Colonic mucosa (tissue), 4 donors: Measurements from ENCODE around the gene YJEFN3. TPM values are rescaled to one million over a fixed set of nuclear protein-coding genes. Genes with fewer than 3 reads are reported as not detected.

Source experiments
- DNase-seq: peaks from one replicate; pipeline ENCODE4 v3.0.0-alpha.2; 2020
- H3K27ac ChIP-seq: fragments of 200-600 bp; one replicate; pipeline ENCODE4 v1.8.0; 2021
- H3K27me3 ChIP-seq: fragments of 200-600 bp; one replicate; pipeline ENCODE4 v1.8.0; 2021
- H3K36me3 ChIP-seq: fragments of 200-600 bp; one replicate; pipeline ENCODE4 v1.8.0; 2021
- H3K4me1 ChIP-seq: fragments of 200-600 bp; one replicate; pipeline ENCODE4 v1.8.0; 2021; ENCODE audit warnings: mild to moderate bottlenecking
- H3K4me3 ChIP-seq: fragments of 200-600 bp; one replicate; pipeline ENCODE4 v1.8.0; 2021
- H3K9ac ChIP-seq, 2 donors: one replicate each; pipeline ENCODE4 v1.7.0; 2013; ENCODE audit warnings: control low read depth in 2 of 2, low read depth in 2 of 2, low read length in 2 of 2
- H3K9me3 ChIP-seq: fragments of 200-600 bp; one replicate; pipeline ENCODE4 v1.8.0; 2021
- intact Hi-C: fragments of 100-400 bp; cut with DNase I; formaldehyde crosslinking; loops from one replicate; pipeline ENCODE4 v1.14.1; 2022
- total RNA-seq, 2 donors: library from RNA; stranded (reverse); fragmentation: NEBNext Ultra II Directional in 1 of 2; extraction: Animal tissue kit (Norgen Biotek cat#: 25700) in 1 of 2; gene quantifications; one replicate each; pipeline ENCODE4 v1.2.1, GENCODE V29; 2021
- TF ChIP-seq, protein P1 (sequence below): fragments of 200-600 bp; IDR thresholded peaks from one replicate; pipeline ENCODE4 v1.8.0; 2022; ENCODE audit warnings: antibody characterized with exemption, mild to moderate bottlenecking
- donor health status: healthy.
- donor health status: DM: no; HTN: no; CAD: no.
- donor health status: DM: no; HTN: no; CAD: no.

YJEFN3 gene
- total RNA-seq, 2 donors from 2014 or later = 1.9 to 17.3 TPM

- intact Hi-C loops = no loop called here
- TF ChIP-seq, protein P1, sequence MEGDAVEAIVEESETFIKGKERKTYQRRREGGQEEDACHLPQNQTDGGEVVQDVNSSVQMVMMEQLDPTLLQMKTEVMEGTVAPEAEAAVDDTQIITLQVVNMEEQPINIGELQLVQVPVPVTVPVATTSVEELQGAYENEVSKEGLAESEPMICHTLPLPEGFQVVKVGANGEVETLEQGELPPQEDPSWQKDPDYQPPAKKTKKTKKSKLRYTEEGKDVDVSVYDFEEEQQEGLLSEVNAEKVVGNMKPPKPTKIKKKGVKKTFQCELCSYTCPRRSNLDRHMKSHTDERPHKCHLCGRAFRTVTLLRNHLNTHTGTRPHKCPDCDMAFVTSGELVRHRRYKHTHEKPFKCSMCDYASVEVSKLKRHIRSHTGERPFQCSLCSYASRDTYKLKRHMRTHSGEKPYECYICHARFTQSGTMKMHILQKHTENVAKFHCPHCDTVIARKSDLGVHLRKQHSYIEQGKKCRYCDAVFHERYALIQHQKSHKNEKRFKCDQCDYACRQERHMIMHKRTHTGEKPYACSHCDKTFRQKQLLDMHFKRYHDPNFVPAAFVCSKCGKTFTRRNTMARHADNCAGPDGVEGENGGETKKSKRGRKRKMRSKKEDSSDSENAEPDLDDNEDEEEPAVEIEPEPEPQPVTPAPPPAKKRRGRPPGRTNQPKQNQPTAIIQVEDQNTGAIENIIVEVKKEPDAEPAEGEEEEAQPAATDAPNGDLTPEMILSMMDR = no peak
- DNase-seq = no peak
- no peaks in the 10 kb centered on the region for H3K9me3 ChIP-seq
- peaks cover 29% of the 10 kb centered on the region for H3K4me1 ChIP-seq
- no peak overlapping the region for H3K27ac ChIP-seq
- no peaks in the 10 kb centered on the region for H3K36me3 ChIP-seq
- no peaks in the 10 kb centered on the region for H3K27me3 ChIP-seq
- H3K4me3 ChIP-seq = no peak overlapping the region
- H3K9ac ChIP-seq = no peak overlapping the region
These were observed 42.2 kb upstream of the YJEFN3 start for GRCh38 chr19:19486343-19487076.

DNA sequence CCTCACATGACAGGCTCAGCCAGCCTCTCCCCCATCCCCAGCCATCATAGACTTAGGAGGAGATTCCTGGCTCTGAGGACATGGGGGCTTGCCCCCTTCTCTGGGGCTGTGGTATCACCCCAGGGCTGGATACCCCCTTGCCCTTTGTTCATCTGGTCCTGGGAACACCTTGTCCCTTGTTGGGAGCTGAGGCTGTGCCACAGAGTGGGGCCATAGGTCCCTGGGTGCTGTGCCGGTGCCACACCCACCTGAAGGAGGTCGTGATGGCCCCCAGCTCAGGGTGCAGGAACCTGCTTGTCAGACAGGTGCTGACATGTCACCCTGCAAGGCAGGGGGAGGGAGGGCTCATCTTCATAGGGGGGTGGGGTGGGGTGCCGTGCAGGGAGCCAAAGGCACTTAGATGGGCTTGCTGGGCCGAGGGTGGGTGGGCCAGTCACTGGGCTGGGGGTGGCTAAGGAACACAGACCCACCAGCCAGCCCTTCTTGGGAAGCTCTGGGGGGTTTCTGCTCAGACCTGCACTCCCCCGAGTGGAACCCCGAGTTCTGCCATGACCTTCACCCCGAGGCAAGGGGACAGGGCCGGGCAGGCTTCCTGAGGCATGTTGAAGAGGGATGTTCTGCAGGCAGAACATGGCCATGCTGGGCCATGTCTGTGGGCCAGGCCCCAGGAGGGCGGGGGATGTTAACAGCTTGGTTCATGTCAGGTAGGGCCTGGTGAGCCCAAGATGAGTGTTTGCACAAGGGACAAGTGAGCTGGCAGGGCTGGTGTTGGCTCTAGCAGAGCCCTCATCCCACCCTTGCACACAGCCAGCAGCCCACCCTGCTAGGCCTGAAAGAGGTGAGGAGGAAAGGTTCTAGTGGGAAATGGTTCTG lies 41.4 kb upstream of the YJEFN3 start:
- H3K27me3 ChIP-seq = no peaks in the 10 kb centered on the region
- peak overlapping the region in 1 of 2 donors; percentile 69 for H3K9ac ChIP-seq
- DNase-seq = no peak
- TF ChIP-seq, protein P1 = no peak
- intact Hi-C loops = no loop called here
- no peak overlapping the region for H3K4me3 ChIP-seq
- no peaks in the 10 kb centered on the region for H3K9me3 ChIP-seq
- H3K27ac ChIP-seq = no peak overlapping the region
- H3K36me3 ChIP-seq = no peaks in the 10 kb centered on the region
- H3K4me1 ChIP-seq = peaks cover 29% of the 10 kb centered on the region

GRCh38 chr19:19487950-19488874 lies 40.5 kb upstream of the YJEFN3 start:
- peak overlapping the region; percentile 71 for H3K27ac ChIP-seq
- TF ChIP-seq, protein P1 = no peak
- no peaks in the 10 kb centered on the region for H3K27me3 ChIP-seq
- no peaks in the 10 kb centered on the region for H3K9me3 ChIP-seq
- peak overlapping the region in 1 of 2 donors; percentile 69 for H3K9ac ChIP-seq
- peaks cover 29% of the 10 kb centered on the region for H3K4me1 ChIP-seq
- peak; percentile 85 for DNase-seq
- no peak overlapping the region for H3K4me3 ChIP-seq
- peaks cover 3% of the 10 kb centered on the region for H3K36me3 ChIP-seq
- intact Hi-C loops = no loop called here

GRCh38 chr19:19488875-19489690 lies 39.6 kb upstream of the YJEFN3 start:
- Histone ChIP-seq H3K36me3 (peaks cover 3% of the 10 kb centered on the region), H3K4me1 (peaks cover 29% of the 10 kb centered on the region), H3K9me3 (no peaks in the 10 kb centered on the region), H3K27me3 (no peaks in the 10 kb centered on the region), H3K9ac (peak overlapping the region in 1 of 2 donors; percentile 69), H3K27ac (peak overlapping the region; percentile 71), H3K4me3 (no peak overlapping the region)
- DNase-seq = peak; percentile 92
- TF ChIP-seq, protein P1 = no peak
- intact Hi-C loops = no loop called here
